ENCODE measurements around the gene DUXB. TPM values are rescaled to one million over a fixed set of nuclear protein-coding genes. Genes with fewer than 3 reads are reported as not detected.

The DUXB gene
- total RNA-seq = not detected
- total RNA-seq = 0 reads per million in 2 donors

- H3K27ac Mint-ChIP-seq = no peak within 1 kb of the TSS
- H3K36me3 Mint-ChIP-seq (ENCODE audit: low read depth) = peaks cover 4% of the 10 kb centered on the region
These were observed at the start of gene DUXB for GRCh38 chr16:75701361-75701760. TSS of gene DUXB (minus strand) at chr16:75701461. CDS start at chr16:75701418, 43 bp downstream.

GRCh38 chr16:75750528-75750927 is 49.3 kb upstream of the DUXB start:
- H3K4me3 Mint-ChIP-seq = no peak overlapping the region

More at GRCh38 chr16:75701361-75701760, at the start of gene DUXB:
- no peaks in the 10 kb centered on the region for H3K9me3 ChIP-seq (ENCODE audit: control insufficient read depth, low read length, poor library complexity, severe bottlenecking)
- Mint-ChIP-seq H3K4me3 (no peak within 1 kb of the TSS), H3K4me1 (peaks cover 2% of the 10 kb centered on the region), H3K27me3 (peaks cover 8% of the 10 kb centered on the region)
- DNase-seq = no peak
- ATAC-seq = no peak

GRCh38 chr16:75746359-75746758 is 45.1 kb upstream of the DUXB start:
- H3K36me3 Mint-ChIP-seq (ENCODE audit: low read depth) = peaks cover 3% of the 10 kb centered on the region
- H3K27ac Mint-ChIP-seq = no peak overlapping the region
- H3K4me1 Mint-ChIP-seq = no peaks in the 10 kb centered on the region
- no peak for DNase-seq
- H3K9me3 ChIP-seq (ENCODE audit: control insufficient read depth, low read length, poor library complexity, severe bottlenecking) = no peaks in the 10 kb centered on the region
- peaks cover 36% of the 10 kb centered on the region for H3K27me3 Mint-ChIP-seq
- no peak for ATAC-seq
- H3K4me3 Mint-ChIP-seq = no peak overlapping the region

More at GRCh38 chr16:75750528-75750927, 49.3 kb upstream of the DUXB start:
- H3K27ac Mint-ChIP-seq = no peak overlapping the region
- DNase-seq (no peak), ATAC-seq (no peak)
- H3K27me3 Mint-ChIP-seq = peaks cover 52% of the 10 kb centered on the region
- no peaks in the 10 kb centered on the region for H3K9me3 ChIP-seq (ENCODE audit: control insufficient read depth, low read length, poor library complexity, severe bottlenecking)
- H3K36me3 Mint-ChIP-seq (ENCODE audit: low read depth) = peaks cover 3% of the 10 kb centered on the region
- no peaks in the 10 kb centered on the region for H3K4me1 Mint-ChIP-seq

- DNase-seq (no peak), ATAC-seq (no peak)
- Mint-ChIP-seq H3K4me1 (no peaks in the 10 kb centered on the region), H3K36me3 (ENCODE audit: low read depth) (peaks cover 3% of the 10 kb centered on the region), H3K4me3 (no peak overlapping the region), H3K27me3 (peaks cover 36% of the 10 kb centered on the region), H3K27ac (no peak overlapping the region)
- H3K9me3 ChIP-seq (ENCODE audit: control insufficient read depth, low read length, poor library complexity, severe bottlenecking) = no peaks in the 10 kb centered on the region
These were observed 44.6 kb upstream of the DUXB start for GRCh38 chr16:75745823-75746222.

- Mint-ChIP-seq H3K27ac (no peak overlapping the region), H3K36me3 (ENCODE audit: low read depth) (peaks cover 3% of the 10 kb centered on the region), H3K4me1 (no peaks in the 10 kb centered on the region), H3K4me3 (no peak overlapping the region), H3K27me3 (peaks cover 36% of the 10 kb centered on the region)
- no peaks in the 10 kb centered on the region for H3K9me3 ChIP-seq (ENCODE audit: control insufficient read depth, low read length, poor library complexity, severe bottlenecking)
- ATAC-seq (no peak), DNase-seq (no peak)
These were observed 44.0 kb upstream of the DUXB start for GRCh38 chr16:75745242-75745641.

GRCh38 chr16:75742424-75743047 is 41.3 kb upstream of the DUXB start:
- H3K27me3 Mint-ChIP-seq = peaks cover 14% of the 10 kb centered on the region
- ATAC-seq = no peak

GRCh38 chr16:75733305-75734211 is 32.3 kb upstream of the DUXB start:
- H3K9me3 ChIP-seq (ENCODE audit: control insufficient read depth, low read length, poor library complexity, severe bottlenecking) = no peaks in the 10 kb centered on the region
- ATAC-seq (no peak), DNase-seq (no peak)
- Mint-ChIP-seq H3K4me3 (no peak overlapping the region), H3K27me3 (no peaks in the 10 kb centered on the region), H3K36me3 (ENCODE audit: low read depth) (no peaks in the 10 kb centered on the region), H3K27ac (peak overlapping the region; percentile 21), H3K4me1 (peaks cover 5% of the 10 kb centered on the region)

More at GRCh38 chr16:75742424-75743047, 41.3 kb upstream of the DUXB start:
- no peak for DNase-seq
- H3K9me3 ChIP-seq (ENCODE audit: control insufficient read depth, low read length, poor library complexity, severe bottlenecking) = no peaks in the 10 kb centered on the region
- Mint-ChIP-seq H3K4me3 (no peak overlapping the region), H3K36me3 (ENCODE audit: low read depth) (no peaks in the 10 kb centered on the region), H3K27ac (no peak overlapping the region), H3K4me1 (no peaks in the 10 kb centered on the region)

GRCh38 chr16:75732871-75733270 is 31.6 kb upstream of the DUXB start:
- Mint-ChIP-seq H3K36me3 (ENCODE audit: low read depth) (no peaks in the 10 kb centered on the region), H3K4me1 (peaks cover 5% of the 10 kb centered on the region), H3K27ac (no peak overlapping the region), H3K4me3 (no peak overlapping the region), H3K27me3 (no peaks in the 10 kb centered on the region)
- ATAC-seq = no peak
- H3K9me3 ChIP-seq (ENCODE audit: control insufficient read depth, low read length, poor library complexity, severe bottlenecking) = no peaks in the 10 kb centered on the region
- DNase-seq = no peak

- ATAC-seq (no peak), DNase-seq (no peak)
- no peaks in the 10 kb centered on the region for H3K4me1 Mint-ChIP-seq
- H3K27ac Mint-ChIP-seq = no peak overlapping the region
- no peaks in the 10 kb centered on the region for H3K27me3 Mint-ChIP-seq
- no peaks in the 10 kb centered on the region for H3K36me3 Mint-ChIP-seq (ENCODE audit: low read depth)
- H3K4me3 Mint-ChIP-seq = no peak overlapping the region
- H3K9me3 ChIP-seq (ENCODE audit: control insufficient read depth, low read length, poor library complexity, severe bottlenecking) = no peaks in the 10 kb centered on the region
These were observed 26.0 kb upstream of the DUXB start for GRCh38 chr16:75727221-75727620.

- Mint-ChIP-seq H3K4me3 (no peak within 1 kb of the TSS), H3K36me3 (ENCODE audit: low read depth) (no peaks in the 10 kb centered on the region), H3K27me3 (no peaks in the 10 kb centered on the region), H3K27ac (no peak within 1 kb of the TSS), H3K4me1 (no peaks in the 10 kb centered on the region)
- ATAC-seq (no peak), DNase-seq (no peak)
- H3K9me3 ChIP-seq (ENCODE audit: control insufficient read depth, low read length, poor library complexity, severe bottlenecking) = no peaks in the 10 kb centered on the region
These were observed 25.1 kb upstream of the DUXB start, which contains the start of gene CPHXL for GRCh38 chr16:75726390-75726789. TSS of gene CPHXL (minus strand) at chr16:75726490. CDS start at chr16:75726442, 48 bp downstream.

GRCh38 chr16:75718452-75718851 is 17.2 kb upstream of the DUXB start:
- Mint-ChIP-seq H3K4me1 (no peaks in the 10 kb centered on the region), H3K36me3 (ENCODE audit: low read depth) (peaks cover 4% of the 10 kb centered on the region), H3K27me3 (peaks cover 28% of the 10 kb centered on the region), H3K4me3 (no peak overlapping the region), H3K27ac (no peak overlapping the region)
- ATAC-seq (no peak), DNase-seq (no peak)
- H3K9me3 ChIP-seq (ENCODE audit: control insufficient read depth, low read length, poor library complexity, severe bottlenecking) = no peaks in the 10 kb centered on the region

GRCh38 chr16:75714661-75715060 is 13.4 kb upstream of the DUXB start:
- Mint-ChIP-seq H3K4me1 (no peaks in the 10 kb centered on the region), H3K27me3 (peaks cover 28% of the 10 kb centered on the region)

GRCh38 chr16:75710344-75710743 is 9.1 kb upstream of the DUXB start:
- Mint-ChIP-seq H3K4me3 (no peak overlapping the region), H3K36me3 (ENCODE audit: low read depth) (peaks cover 2% of the 10 kb centered on the region), H3K27me3 (peaks cover 14% of the 10 kb centered on the region), H3K27ac (no peak overlapping the region), H3K4me1 (no peaks in the 10 kb centered on the region)
- no peaks in the 10 kb centered on the region for H3K9me3 ChIP-seq (ENCODE audit: control insufficient read depth, low read length, poor library complexity, severe bottlenecking)
- ATAC-seq = no peak
- DNase-seq = no peak

More at GRCh38 chr16:75714661-75715060, 13.4 kb upstream of the DUXB start:
- H3K9me3 ChIP-seq (ENCODE audit: control insufficient read depth, low read length, poor library complexity, severe bottlenecking) = no peaks in the 10 kb centered on the region
- no peak for DNase-seq
- no peak overlapping the region for H3K27ac Mint-ChIP-seq
- ATAC-seq = no peak
- H3K4me3 Mint-ChIP-seq = no peak overlapping the region
- H3K36me3 Mint-ChIP-seq (ENCODE audit: low read depth) = peaks cover 6% of the 10 kb centered on the region
